GM12801 (cell line): ENCODE measurements around the gene DCLRE1C.

Experiments
- CTCF ChIP-seq: IDR thresholded peaks from one replicate; pipeline ENCODE4 v1.5.1; 2011; ENCODE audit warnings: control low read depth; ENCODE audit not compliant: insufficient read length; ENCODE audit errors: extremely low read depth

Gene DCLRE1C

GRCh38 chr10:14954001-14954770 lies at the start of gene DCLRE1C:
Gene DCLRE1C, minus strand, starts transcription at chr10:14954096. Its CDS starts 86 bp downstream, at chr10:14954010.
- TF ChIP-seq CTCF: no peak

- TF ChIP-seq CTCF: no peak
Measured at GRCh38 chr10:14995964-14996565, 42.2 kb upstream of the DCLRE1C start.

- TF ChIP-seq CTCF: no peak
Measured at GRCh38 chr10:14982744-14983143, 28.8 kb upstream of the DCLRE1C start.

- no peak for TF ChIP-seq CTCF
Measured at GRCh38 chr10:14975672-14976273, 21.9 kb upstream of the DCLRE1C start.

- TF ChIP-seq CTCF: no peak
Measured at GRCh38 chr10:14971867-14972448, 18.1 kb upstream of the DCLRE1C start.

GRCh38 chr10:14967897-14968296 lies 14.0 kb upstream of the DCLRE1C start:
- no peak for TF ChIP-seq CTCF
